ENCODE data around the gene GATA6.

GATA6 gene

GRCh38 chr18:22250026-22250425, 80.6 kb downstream of the GATA6 start:
- no peak for DNase-seq

- no peak for DNase-seq
Observed at GRCh38 chr18:22250591-22250996, 81.2 kb downstream of the GATA6 start.
